Right lobe of liver (tissue), 6 donors: Measurements from ENCODE around the gene ZNF408. TPM values are rescaled to one million over a fixed set of nuclear protein-coding genes. Genes with fewer than 3 reads are reported as not detected.
A peak's percentile ranks its signal among the peaks of the same experiment; 100 is the strongest.

Source experiments
- ATAC-seq, 4 donors: fragments of 200-7000 bp; cut with Tn5 transposase; one replicate each; pipeline ENCODE4 v1.9.1; 2020; ENCODE audit warnings: mild to moderate bottlenecking in 4 of 4, moderate library complexity in 4 of 4
- DNase-seq, 3 donors: peaks; one replicate each; pipeline ENCODE4 v3.0.0-alpha.2; 2020
- H3K27ac ChIP-seq, 3 donors: fragments of 200-600 bp; one replicate each; pipeline ENCODE4 v1.8.0; 2022
- H3K27me3 ChIP-seq, 2 donors: fragments of 200-600 bp; one replicate each; pipeline ENCODE4 v1.8.0; 2022
- H3K36me3 ChIP-seq, 4 donors: fragments of 200-600 bp; sonication (generic) in 1 of 4; one replicate each; pipeline versions ENCODE4 v1.5.1 to v1.8.0; 2017 to 2022; ENCODE audit warnings: control low read depth in 1 of 4
- H3K4me1 ChIP-seq, 4 donors: fragments of 200-600 bp; sonication (generic) in 1 of 4; one replicate each; pipeline versions ENCODE4 v1.5.1 to v1.8.0; 2017 to 2022; ENCODE audit warnings: control low read depth in 1 of 4
- H3K4me3 ChIP-seq, 3 donors: fragments of 200-600 bp; one replicate each; pipeline ENCODE4 v1.8.0; 2022
- H3K9me3 ChIP-seq, 4 donors: fragments of 200-600 bp; sonication (generic) in 1 of 4; one replicate each; pipeline versions ENCODE4 v1.5.1 to v1.8.0; 2017 to 2022; ENCODE audit warnings: control low read depth in 1 of 4
- CTCF ChIP-seq, 4 donors: fragments of 200-600 bp in 3 of 4; fragments of 450-650 bp in 1 of 4; IDR thresholded peaks; one replicate each; pipeline versions ENCODE4 v1.5.1 to v1.8.0; 2016 to 2022; ENCODE audit warnings: antibody characterized with exemption in 4 of 4, mild to moderate bottlenecking in 2 of 4
- POLR2A ChIP-seq: fragments of 450-650 bp; IDR thresholded peaks from one replicate; pipeline ENCODE4 v1.6.1; 2017; ENCODE audit warnings: antibody characterized with exemption, mild to moderate bottlenecking
- WGBS: methylation state at CpG from one replicate; pipeline ENCODE4 v1.1.6; 2018; ENCODE audit warnings: low coverage, low lambda C conversion rate; ENCODE audit not compliant: insufficient coverage; ENCODE audit errors: missing lambda C conversion rate; 5-methylcytosine and 5-hydroxymethylcytosine counted together
- intact Hi-C, 2 donors: fragments of 100-400 bp; cut with DNase I; formaldehyde crosslinking; loops; one replicate each; pipeline versions ENCODE4 v1.11.2 to v1.14.1; 2022
- total RNA-seq, 6 experiments: library from RNA; depleted of rRNA in 2 of 6; stranded (reverse); fragments of >200 nt in 2 of 6; fragmentation: NEBNext Ultra II Directional in 3 of 6; extraction: Animal tissue kit (Norgen Biotek cat#: 25700) in 3 of 6; gene quantifications; one replicate each; pipeline versions ENCODE4 v1.1.0 to v1.2.4, GENCODE V29; 2016 to 2023
- donor health status: DM: no; HTN: yes; CAD: no.
- donor health status: DM: no; HTN: no; CAD: no.
- donor health status: DM: no; HTN: no; CAD: no.
- donor health status: DM: no; HTN: yes; CAD: no.
- donor health status: DM: no; HTN: yes; CAD: no.

ZNF408 gene
- total RNA-seq, 6 experiments from 2014 or later: 4.0 to 16.3 (median 6.9) TPM

- Histone ChIP-seq H3K9me3 (no peaks in the 10 kb centered on the region), H3K27ac (no peak overlapping the region), H3K4me1 (no peaks in the 10 kb centered on the region), H3K27me3 (no peaks in the 10 kb centered on the region), H3K36me3 (peaks cover 0 to 80% (median 26%) of the 10 kb centered on the region in 4 donors), H3K4me3 (no peak overlapping the region)
- 67% methylated on average over 6 of the region's 6 CpGs for whole genome bisulfite sequencing
- intact Hi-C loops: no loop called here
- ATAC-seq: no peak
- TF ChIP-seq CTCF (IDR thresholded peaks at IDR 0.05) (no peak), POLR2A (no peak)
- peak in 1 of 3 donors; percentile 19 for DNase-seq
Measured at GRCh38 chr11:46664612-46665011, 36.2 kb upstream of the ZNF408 start.

GRCh38 chr11:46665356-46665755 is 35.5 kb upstream of the ZNF408 start:
- intact Hi-C loops: no loop called here
- ATAC-seq (no peak), DNase-seq (peak in 1 of 3 donors; percentile 34)
- TF ChIP-seq CTCF (IDR thresholded peaks at IDR 0.05): no peak
- TF ChIP-seq POLR2A: no peak
- Histone ChIP-seq H3K9me3 (no peaks in the 10 kb centered on the region), H3K27me3 (no peaks in the 10 kb centered on the region), H3K27ac (no peak overlapping the region), H3K4me3 (no peak overlapping the region), H3K4me1 (no peaks in the 10 kb centered on the region), H3K36me3 (peaks cover 0 to 82% (median 28%) of the 10 kb centered on the region in 4 donors)
- 86% methylated on average over 1 of the region's 1 CpG for WGBS

- H3K4me1 ChIP-seq: no peaks in the 10 kb centered on the region
- H3K36me3 ChIP-seq: peaks cover 0 to 90% (median 34%) of the 10 kb centered on the region in 4 donors
- H3K4me3 ChIP-seq: no peak overlapping the region
- intact Hi-C loops: no loop called here
- H3K9me3 ChIP-seq: no peaks in the 10 kb centered on the region
- TF ChIP-seq CTCF (IDR thresholded peaks at IDR 0.05) (no peak), POLR2A (no peak)
- peak in 1 of 3 donors; percentile 11 for DNase-seq
- H3K27ac ChIP-seq: no peak overlapping the region
- H3K27me3 ChIP-seq: no peaks in the 10 kb centered on the region
- 73% methylated on average over 5 of the region's 5 CpGs for WGBS
- no peak for ATAC-seq
Measured at GRCh38 chr11:46666516-46666915, 34.3 kb upstream of the ZNF408 start.

- 71% methylated on average over 2 of the region's 2 CpGs for WGBS
- intact Hi-C loops: no loop called here
- H3K9me3 ChIP-seq: no peaks in the 10 kb centered on the region
- no peaks in the 10 kb centered on the region for H3K4me1 ChIP-seq
- ATAC-seq (no peak), DNase-seq (no peak)
- no peaks in the 10 kb centered on the region for H3K27me3 ChIP-seq
- H3K36me3 ChIP-seq: peaks cover 0 to 89% (median 38%) of the 10 kb centered on the region in 4 donors
- H3K27ac ChIP-seq: no peak overlapping the region
- no peak for TF ChIP-seq CTCF (IDR thresholded peaks at IDR 0.05)
- no peak for TF ChIP-seq POLR2A
- no peak overlapping the region for H3K4me3 ChIP-seq
Measured at GRCh38 chr11:46667043-46667481, 33.8 kb upstream of the ZNF408 start.
